PC-9 (cell line): ENCODE results near the gene FBXO34. TPM values are rescaled to one million over a fixed set of nuclear protein-coding genes. Genes with fewer than 3 reads are reported as not detected.
A peak's percentile ranks its signal among the peaks of the same experiment; 100 is the strongest.

Experiments
- BruUV-seq: library from RNA; stranded (reverse); fragments of 400-500 nt; replicated peaks from 2 replicates; lab custom pipeline; 2021; lab: Mats Ljungman, UMichigan
- CTCF ChIA-PET: fragments of 300-600 bp; sonication (Branson Sonifier 250); formaldehyde crosslinking; loops from one replicate; lab custom pipeline; 2022; ENCODE audit warnings: antibody characterized with exemption; lab: Charles Lee
- POLR2A ChIA-PET: fragments of 300-600 bp; sonication (Branson Sonifier 250); formaldehyde crosslinking; loops from one replicate; lab custom pipeline; 2022; ENCODE audit warnings: antibody characterized with exemption; ENCODE audit not compliant: unreplicated experiment; lab: Charles Lee
- DNase-seq, 2 experiments: peaks; one replicate each; pipeline versions ENCODE4 v3.0.0 to v3.0.0-alpha.2; 2015 to 2022; ENCODE audit warnings: mixed read lengths in 1 of 2
- H2AFZ ChIP-seq: fragments of 200-600 bp; sonication (generic); 2 replicates; pipeline ENCODE4 v1.8.1; 2017; ENCODE audit warnings: antibody characterized with exemption
- H3F3A ChIP-seq: fragments of 200-600 bp; sonication (generic); 2 replicates; pipeline ENCODE4 v1.8.1; 2017; ENCODE audit warnings: antibody characterized with exemption, mild to moderate bottlenecking, low read depth; ENCODE audit not compliant: insufficient read depth
- H3K27ac ChIP-seq: fragments of 200-600 bp; sonication (generic); 2 replicates; pipeline ENCODE4 v1.6.1; 2016; ENCODE audit warnings: mixed run types
- H3K27me3 ChIP-seq: fragments of 200-600 bp; sonication (generic); 2 replicates; pipeline ENCODE4 v1.6.1; 2016; ENCODE audit warnings: low read depth, mixed run types; ENCODE audit not compliant: insufficient read depth
- H3K36me3 ChIP-seq: fragments of 200-600 bp; sonication (generic); 2 replicates; pipeline ENCODE4 v1.6.1; 2016; ENCODE audit warnings: low read depth, mixed run types
- H3K4me1 ChIP-seq: fragments of 200-600 bp; sonication (generic); replicated peaks from 2 replicates; pipeline ENCODE4 v1.6.1; 2016; ENCODE audit warnings: mixed run types; ENCODE audit not compliant: insufficient read depth
- H3K4me2 ChIP-seq: fragments of 200-600 bp; sonication (generic); 2 replicates; pipeline ENCODE4 v1.6.1; 2017; ENCODE audit warnings: mixed run types
- H3K4me3 ChIP-seq: fragments of 200-600 bp; sonication (generic); 2 replicates; pipeline ENCODE4 v1.6.1; 2016; ENCODE audit warnings: mixed run types
- H3K79me2 ChIP-seq: fragments of 200-600 bp; sonication (generic); 2 replicates; pipeline ENCODE4 v1.6.1; 2017; ENCODE audit warnings: low read depth, mixed run types
- H3K9me2 ChIP-seq: fragments of 200-600 bp; sonication (generic); 2 replicates; pipeline ENCODE4 v1.8.1; 2017; ENCODE audit warnings: mild to moderate bottlenecking; ENCODE audit not compliant: insufficient read depth
- H3K9me3 ChIP-seq: fragments of 200-600 bp; sonication (generic); 2 replicates; pipeline ENCODE4 v1.8.1; 2016; ENCODE audit warnings: low read depth; ENCODE audit not compliant: insufficient read depth
- H4K20me1 ChIP-seq: fragments of 200-600 bp; sonication (generic); 2 replicates; pipeline ENCODE4 v1.8.1; 2017; ENCODE audit not compliant: insufficient read depth
- CTCF ChIP-seq: fragments of 200-600 bp; sonication (generic); conservative IDR thresholded peaks from 2 replicates; pipeline ENCODE4 v1.6.1; 2017; ENCODE audit warnings: mixed run types, antibody characterized with exemption, mild to moderate bottlenecking, moderate library complexity
- EZH2 ChIP-seq: fragments of 200-600 bp; sonication (generic); IDR thresholded peaks from 2 replicates; pipeline ENCODE4 v1.8.0; 2017; ENCODE audit warnings: antibody characterized with exemption, low read depth
- intact Hi-C: fragments of 100-400 bp; cut with micrococcal nuclease; formaldehyde crosslinking; loops from one replicate; pipeline ENCODE4 v1.10.0; 2022; ENCODE audit not compliant: unreplicated experiment
- total RNA-seq: library from RNA; stranded (reverse); gene quantifications from 2 replicates; pipeline ENCODE4 v1.2.3, GENCODE V29; 2021

The FBXO34 gene
- total RNA-seq, 1 experiment from 2014 or later, result 32.8 TPM

GRCh38 chr14:55366271-55366670 is 95.0 kb downstream of the FBXO34 start:
- Histone ChIP-seq H3K4me2 (peak overlapping the region; percentile 10; the same call in 1 of the 2 replicates), H3F3A (no peaks in the 10 kb centered on the region; the same call in 1 of the 2 replicates), H3K4me3 (no peak overlapping the region), H3K79me2 (no peaks in the 10 kb centered on the region), H3K27me3 (no peaks in the 10 kb centered on the region), H3K4me1 (peaks cover 6% of the 10 kb centered on the region; the same call in 1 of the 2 replicates), H4K20me1 (no peaks in the 10 kb centered on the region; the same call in 1 of the 2 replicates), H3K9me2 (no peaks in the 10 kb centered on the region), H3K36me3 (no peaks in the 10 kb centered on the region; the same call in 1 of the 2 replicates), H3K27ac (peak overlapping the region; percentile 36), H2AFZ (no peak overlapping the region), H3K9me3 (no peaks in the 10 kb centered on the region)
- TF ChIP-seq CTCF (no peak), EZH2 (no peak)
- intact Hi-C loops, result no loop called here
- CTCF ChIA-PET, result interaction anchor here (1.6 kb wide), 1 partner anchor 11 kb away, joined by 3 read pairs; no protein-coding TSS in a partner anchor
- no TSS peak for BruUV-seq
- no peak for DNase-seq
- POLR2A ChIA-PET, result no interaction called here

- no peak overlapping the region for H3K4me2 ChIP-seq
- ChIA-PET POLR2A (no interaction called here), CTCF (interaction anchor here (0.5 kb wide), 1 partner anchor 276 kb away, joined by 5 read pairs; no protein-coding TSS in a partner anchor)
- no peak for DNase-seq
- no peak overlapping the region for H3K4me3 ChIP-seq
- no peak overlapping the region for H2AFZ ChIP-seq
- intact Hi-C loops, result no loop called here
- H4K20me1 ChIP-seq, result no peaks in the 10 kb centered on the region
- H3K4me1 ChIP-seq, result peaks cover 13% of the 10 kb centered on the region; the same call in 1 of the 2 replicates
- H3K9me3 ChIP-seq, result no peaks in the 10 kb centered on the region
- H3K9me2 ChIP-seq, result no peaks in the 10 kb centered on the region
- no peak overlapping the region for H3K27ac ChIP-seq
- TF ChIP-seq CTCF (no peak), EZH2 (no peak)
- no TSS peak for BruUV-seq
- H3K79me2 ChIP-seq, result no peaks in the 10 kb centered on the region
- H3F3A ChIP-seq, result no peaks in the 10 kb centered on the region; the same call in none of the 2 replicates
- H3K36me3 ChIP-seq, result no peaks in the 10 kb centered on the region
- H3K27me3 ChIP-seq, result no peaks in the 10 kb centered on the region
Measured at GRCh38 chr14:55370883-55371455, 99.7 kb downstream of the FBXO34 start.

DNA sequence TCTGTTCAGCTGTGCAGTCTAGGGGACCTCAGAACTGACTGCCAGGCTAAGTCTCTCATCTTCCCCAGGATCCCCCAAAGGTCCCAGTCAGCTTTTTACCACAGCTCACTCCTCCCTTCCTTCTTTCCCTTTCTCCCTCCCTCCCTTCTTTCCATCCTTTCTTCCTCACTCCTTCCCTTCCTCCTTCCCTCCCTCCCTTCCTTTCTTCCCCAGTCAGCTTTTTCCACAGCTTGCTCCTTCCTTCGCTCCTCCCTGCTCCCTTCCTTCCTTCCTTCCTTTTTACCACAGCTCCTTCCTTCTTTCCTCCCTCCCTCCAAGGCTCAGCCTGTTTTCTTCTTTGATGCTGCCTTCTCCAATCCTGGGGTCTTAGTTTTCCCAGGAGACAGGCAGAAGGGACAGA is 101.2 kb downstream of the FBXO34 start:
- Histone ChIP-seq H3K27me3 (no peaks in the 10 kb centered on the region), H3K9me2 (no peaks in the 10 kb centered on the region), H3K4me1 (peaks cover 8% of the 10 kb centered on the region; the same call in 1 of the 2 replicates), H2AFZ (no peak overlapping the region), H3K27ac (no peak overlapping the region), H3K4me3 (no peak overlapping the region), H3K4me2 (no peak overlapping the region), H3F3A (no peaks in the 10 kb centered on the region; the same call in 1 of the 2 replicates), H3K9me3 (no peaks in the 10 kb centered on the region), H3K79me2 (no peaks in the 10 kb centered on the region), H3K36me3 (peaks cover 3% of the 10 kb centered on the region; the same call in 1 of the 2 replicates), H4K20me1 (no peaks in the 10 kb centered on the region)
- intact Hi-C loops, result no loop called here
- TF ChIP-seq EZH2 (no peak), CTCF (no peak)
- BruUV-seq, result no TSS peak
- CTCF ChIA-PET, result no interaction called here
- POLR2A ChIA-PET, result interaction anchor here (0.6 kb wide), 3 partner anchors 9 to 112 kb away, joined by 3 to 4 read pairs (median 3); no protein-coding TSS in a partner anchor
- DNase-seq, result no peak
